ENCODE measurements around the gene PRKAR1A. TPM values are rescaled to one million over a fixed set of nuclear protein-coding genes. Genes with fewer than 3 reads are reported as not detected.

PRKAR1A gene
- total RNA-seq, 1 donor from 2014 or later, result 290 TPM

GRCh38 chr17:68542698-68543463 lies 30.7 kb downstream of the PRKAR1A start:
- no peak for DNase-seq (ENCODE audit: low spot score)

GRCh38 chr17:68544111-68544915 lies 32.1 kb downstream of the PRKAR1A start:
- no peak for DNase-seq (ENCODE audit: low spot score)

GRCh38 chr17:68556551-68556950 lies 44.3 kb downstream of the PRKAR1A start:
- no peak for DNase-seq (ENCODE audit: low spot score)

- no peak for DNase-seq (ENCODE audit: low spot score)
Observed at GRCh38 chr17:68559316-68559715, 47.1 kb downstream of the PRKAR1A start.

GRCh38 chr17:68560966-68561720 lies 48.9 kb downstream of the PRKAR1A start:
- DNase-seq (ENCODE audit: low spot score), result no peak

- DNase-seq (ENCODE audit: low spot score), result no peak
Observed at GRCh38 chr17:68562736-68563135, 50.5 kb downstream of the PRKAR1A start.

GRCh38 chr17:68564415-68565111 lies 52.3 kb downstream of the PRKAR1A start:
- no peak for DNase-seq (ENCODE audit: low spot score)

- DNase-seq (ENCODE audit: low spot score), result no peak
Observed at GRCh38 chr17:68565661-68566441, 53.6 kb downstream of the PRKAR1A start.

- DNase-seq (ENCODE audit: low spot score), result no peak
Observed at GRCh38 chr17:68566442-68566738, 54.2 kb downstream of the PRKAR1A start.

GRCh38 chr17:68567035-68567434 lies 54.8 kb downstream of the PRKAR1A start:
- DNase-seq (ENCODE audit: low spot score), result no peak

GRCh38 chr17:68567581-68567980 lies 55.4 kb downstream of the PRKAR1A start:
- DNase-seq (ENCODE audit: low spot score), result no peak

- DNase-seq (ENCODE audit: low spot score), result no peak
Observed at GRCh38 chr17:68568581-68568980, 56.4 kb downstream of the PRKAR1A start.

GRCh38 chr17:68569346-68569745 lies 57.1 kb downstream of the PRKAR1A start:
- no peak for DNase-seq (ENCODE audit: low spot score)

- DNase-seq (ENCODE audit: low spot score), result no peak
Observed at GRCh38 chr17:68570526-68570925, 58.3 kb downstream of the PRKAR1A start.

GRCh38 chr17:68572138-68572842 lies 60.1 kb downstream of the PRKAR1A start:
- DNase-seq (ENCODE audit: low spot score), result no peak

GRCh38 chr17:68573338-68573737 lies 61.1 kb downstream of the PRKAR1A start:
- DNase-seq (ENCODE audit: low spot score), result no peak

GRCh38 chr17:68576137-68576536 lies 63.9 kb downstream of the PRKAR1A start:
- DNase-seq (ENCODE audit: low spot score), result no peak

GRCh38 chr17:68576811-68577496 lies 64.7 kb downstream of the PRKAR1A start:
- DNase-seq (ENCODE audit: low spot score), result no peak

- no peak for DNase-seq (ENCODE audit: low spot score)
Observed at GRCh38 chr17:68577497-68577821, 65.2 kb downstream of the PRKAR1A start.

GRCh38 chr17:68578236-68578635 lies 66.0 kb downstream of the PRKAR1A start:
- DNase-seq (ENCODE audit: low spot score), result no peak

All from ureter (tissue), 1 donor.